CD4-positive, alpha-beta T cell treated with Interleukin-4 for 4 hours (primary cell): ENCODE measurements around the gene ITGA5.
A peak's percentile ranks its signal among the peaks of the same experiment; 100 is the strongest.

Source experiments
- DNase-seq: peaks from one replicate; pipeline ENCODE4 v3.0.0-alpha.2; 2020

The ITGA5 gene

GRCh38 chr12:54387114-54387467 is 32.0 kb downstream of the ITGA5 start:
- DNase-seq: no peak

GRCh38 chr12:54386403-54387113 is 32.5 kb downstream of the ITGA5 start:
- no peak for DNase-seq

GRCh38 chr12:54385251-54385914 is 33.7 kb downstream of the ITGA5 start:
- DNase-seq: no peak

- no peak for DNase-seq
These were observed 34.5 kb downstream of the ITGA5 start, which contains the start of gene ZNF385A for GRCh38 chr12:54384591-54385041. ZNF385A (minus strand) TSS chr12:54384733; CDS start chr12:54384514, 219 bp downstream.

- no peak for DNase-seq
These were observed 35.9 kb downstream of the ITGA5 start for GRCh38 chr12:54383041-54383609.

GRCh38 chr12:54381136-54381535 is 37.9 kb downstream of the ITGA5 start:
- DNase-seq: no peak

GRCh38 chr12:54379398-54380201 is 39.5 kb downstream of the ITGA5 start:
- DNase-seq: peak; percentile 78

- DNase-seq: no peak
These were observed 40.2 kb downstream of the ITGA5 start for GRCh38 chr12:54378796-54379397.

GRCh38 chr12:54377797-54378515 is 41.1 kb downstream of the ITGA5 start:
- no peak for DNase-seq

- no peak for DNase-seq
These were observed 42.1 kb downstream of the ITGA5 start for GRCh38 chr12:54377007-54377406.

- DNase-seq: no peak
These were observed 42.5 kb downstream of the ITGA5 start for GRCh38 chr12:54376596-54376995.

GRCh38 chr12:54375259-54375579 is 43.8 kb downstream of the ITGA5 start:
- no peak for DNase-seq

GRCh38 chr12:54374562-54375258 is 44.4 kb downstream of the ITGA5 start:
- DNase-seq: no peak

- DNase-seq: no peak
These were observed 45.2 kb downstream of the ITGA5 start for GRCh38 chr12:54373649-54374561.

GRCh38 chr12:54372113-54372806 is 46.8 kb downstream of the ITGA5 start:
- DNase-seq: no peak

GRCh38 chr12:54371328-54372112 is 47.5 kb downstream of the ITGA5 start:
- DNase-seq: no peak

GRCh38 chr12:54370171-54370730 is 48.8 kb downstream of the ITGA5 start:
- no peak for DNase-seq

GRCh38 chr12:54369597-54370131 is 49.4 kb downstream of the ITGA5 start:
- no peak for DNase-seq
